NOMO-1 (cell line): Measurements from ENCODE around the gene FXYD5.

Experiments
- DNase-seq, 2 experiments: peaks; one replicate each; lab custom pipeline; 2025; ENCODE audit not compliant: unreplicated experiment in 2 of 2; lab: John Stamatoyannopoulos, UW

FXYD5 gene

DNA sequence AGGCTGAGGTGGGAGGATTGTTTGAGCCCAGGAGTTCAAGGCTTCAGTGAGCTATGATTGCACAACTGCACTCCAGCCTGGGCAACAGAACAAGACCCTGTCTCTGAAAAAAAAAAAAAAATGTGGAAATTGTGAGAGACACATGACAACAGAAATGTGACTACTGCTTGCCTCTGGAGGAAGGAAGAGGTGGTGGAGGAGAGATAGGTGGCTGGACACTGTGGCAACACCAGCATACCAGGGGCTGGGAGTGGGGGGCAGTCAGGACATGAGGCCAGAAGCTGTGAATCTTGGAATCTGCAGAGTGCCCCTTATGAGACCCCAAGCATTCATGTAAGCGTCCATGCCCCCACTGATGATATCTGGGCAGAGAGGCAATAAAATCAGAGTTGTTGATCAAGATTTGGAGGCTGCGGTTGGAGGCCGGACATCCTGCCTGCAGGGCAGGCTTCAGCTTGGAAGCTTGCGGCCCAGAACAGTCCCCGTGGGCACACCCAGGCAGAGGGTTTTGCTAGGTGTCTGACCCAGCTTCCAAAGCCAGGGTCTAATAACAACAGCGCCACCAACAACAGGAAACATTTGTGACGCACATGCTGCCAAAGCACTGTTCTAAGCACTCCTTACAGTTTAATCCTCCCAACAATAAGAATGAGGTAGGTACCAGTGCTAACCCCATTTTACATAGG lies 57.2 kb downstream of the FXYD5 start:
- DNase-seq = peak; percentile 16 to 22

DNA sequence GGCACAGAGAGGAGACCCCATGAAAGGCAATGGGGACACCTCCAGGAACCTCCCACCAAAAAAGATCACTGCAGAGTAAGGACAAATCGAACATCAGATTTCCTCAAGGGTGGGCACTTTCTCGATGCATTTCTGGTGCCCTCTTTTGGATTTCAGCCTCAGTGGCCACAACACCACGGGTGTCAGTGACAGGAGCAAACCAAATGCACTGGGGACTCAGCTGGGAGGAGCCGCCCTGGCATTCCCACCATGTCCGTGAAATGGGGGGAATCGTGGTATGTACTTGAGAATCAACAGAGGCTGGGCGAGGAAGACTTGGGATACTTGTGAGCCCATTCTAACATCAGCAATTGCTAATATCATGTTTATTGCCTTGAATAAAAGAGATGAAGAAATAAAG lies 57.7 kb downstream of the FXYD5 start:
- DNase-seq = no peak

DNA sequence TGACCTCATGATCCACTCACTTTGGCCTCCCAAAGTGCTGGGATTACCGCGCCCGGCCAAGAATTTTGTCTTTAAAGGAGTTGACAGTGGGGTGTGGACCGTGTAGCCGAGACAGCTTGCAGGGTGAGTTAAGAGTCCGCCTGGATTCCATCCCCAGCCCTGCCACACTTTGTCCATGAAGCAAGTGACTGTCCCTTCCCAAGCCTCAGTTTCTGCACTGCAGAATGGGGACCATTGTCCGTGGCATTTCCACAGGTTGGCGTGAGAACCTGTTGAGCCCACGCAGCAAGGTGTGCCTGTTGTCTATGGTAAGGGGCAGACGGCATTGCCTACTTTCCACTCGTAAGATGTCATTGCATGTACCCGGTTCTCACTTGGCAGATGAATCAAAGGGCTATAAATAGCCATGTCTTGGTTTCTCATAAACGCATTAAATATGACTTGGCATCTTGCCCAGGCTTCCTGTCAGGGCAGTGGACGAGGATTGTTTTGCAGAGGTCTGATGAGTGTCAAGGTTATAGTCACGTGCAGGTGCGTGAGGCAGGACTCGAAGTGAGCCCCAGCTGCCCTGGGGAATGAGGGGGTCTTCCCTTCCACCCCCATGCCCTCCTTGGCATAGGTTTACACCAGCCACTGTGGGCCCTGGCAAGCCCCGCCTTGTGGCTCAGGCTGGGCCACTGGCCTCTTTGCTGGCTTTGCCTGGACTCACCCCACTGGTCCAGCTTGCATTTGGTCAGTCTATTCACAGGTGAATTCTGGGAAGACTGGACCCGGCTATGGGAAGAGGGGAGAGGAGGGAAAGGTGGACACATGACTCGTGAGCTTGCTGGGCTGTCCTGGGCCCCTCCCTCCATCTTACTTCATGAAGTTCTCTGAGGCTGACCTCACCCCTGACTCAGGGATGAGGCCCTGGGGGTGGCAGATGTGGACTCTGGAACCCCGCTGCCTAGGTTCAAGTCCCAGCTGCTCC lies 59.4 kb downstream of the FXYD5 start:
- DNase-seq = peak; percentile 70 to 97

DNA sequence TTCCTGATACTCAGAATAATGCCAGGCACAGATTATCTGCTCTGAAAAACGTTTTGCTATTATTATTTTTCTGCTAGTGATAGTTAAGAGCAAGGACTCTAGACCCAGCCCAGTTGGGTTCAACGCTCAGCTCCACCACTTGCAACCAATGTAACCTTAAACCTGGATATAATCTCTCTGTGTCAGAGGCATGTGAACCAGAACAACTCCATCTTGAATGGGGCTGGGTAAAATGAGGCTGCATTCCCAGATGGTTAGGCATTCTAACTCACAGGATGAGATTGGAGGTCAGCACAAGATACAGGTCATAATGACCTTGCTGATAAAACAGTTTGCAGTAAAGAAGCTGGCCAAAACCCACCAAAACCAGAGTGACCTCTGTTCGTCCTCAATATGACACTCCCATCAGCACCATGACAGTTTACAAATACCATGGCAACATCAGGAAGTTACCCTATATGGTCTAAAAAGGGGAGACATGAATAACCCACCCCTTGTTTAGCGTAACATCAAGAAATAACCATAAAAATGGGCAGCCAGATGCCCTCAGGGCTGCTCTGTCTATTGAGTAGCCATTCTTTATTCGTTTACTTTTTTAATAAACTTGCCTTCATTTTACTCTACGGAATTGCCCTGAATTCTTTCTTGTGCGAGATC lies 60.4 kb downstream of the FXYD5 start:
- DNase-seq = no peak

DNA sequence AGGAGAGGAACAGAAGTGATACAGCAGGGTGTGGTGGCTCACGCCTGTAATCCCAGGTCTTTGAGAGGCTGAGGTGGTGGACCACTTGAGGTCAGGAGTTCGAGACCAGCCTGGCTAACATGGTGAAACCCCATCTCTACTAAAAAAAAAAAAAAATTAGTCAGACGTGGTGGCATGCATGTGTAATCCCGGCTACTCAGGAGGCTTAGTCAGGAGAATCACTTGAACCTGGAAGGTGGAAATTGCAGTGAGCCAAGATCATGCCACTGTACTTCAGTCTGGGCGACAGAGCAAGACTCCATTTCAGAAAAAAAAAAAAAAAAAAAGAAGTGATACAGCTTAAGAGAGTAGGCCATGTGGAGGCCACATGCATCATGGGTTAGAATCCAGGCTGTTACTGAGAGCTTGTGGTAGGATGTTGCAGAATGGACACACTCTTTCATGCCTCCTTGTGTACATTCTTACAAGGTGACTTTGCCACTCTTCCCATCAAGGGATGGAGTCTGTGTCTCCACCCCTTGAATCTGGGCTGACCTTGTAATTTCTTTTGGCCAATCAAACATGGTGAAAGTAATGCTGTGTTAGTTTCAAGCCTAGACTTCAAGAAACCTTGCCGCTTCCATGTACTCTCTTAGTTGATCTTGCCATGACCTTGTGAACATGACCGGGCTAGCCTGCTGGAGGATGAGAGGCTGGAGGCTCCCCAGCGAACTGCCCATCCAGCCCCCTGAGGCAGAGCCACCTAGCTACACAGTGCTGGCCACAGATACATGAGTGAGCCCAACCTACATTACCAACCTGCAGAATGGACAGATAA lies 61.7 kb downstream of the FXYD5 start:
- DNase-seq = no peak

DNA sequence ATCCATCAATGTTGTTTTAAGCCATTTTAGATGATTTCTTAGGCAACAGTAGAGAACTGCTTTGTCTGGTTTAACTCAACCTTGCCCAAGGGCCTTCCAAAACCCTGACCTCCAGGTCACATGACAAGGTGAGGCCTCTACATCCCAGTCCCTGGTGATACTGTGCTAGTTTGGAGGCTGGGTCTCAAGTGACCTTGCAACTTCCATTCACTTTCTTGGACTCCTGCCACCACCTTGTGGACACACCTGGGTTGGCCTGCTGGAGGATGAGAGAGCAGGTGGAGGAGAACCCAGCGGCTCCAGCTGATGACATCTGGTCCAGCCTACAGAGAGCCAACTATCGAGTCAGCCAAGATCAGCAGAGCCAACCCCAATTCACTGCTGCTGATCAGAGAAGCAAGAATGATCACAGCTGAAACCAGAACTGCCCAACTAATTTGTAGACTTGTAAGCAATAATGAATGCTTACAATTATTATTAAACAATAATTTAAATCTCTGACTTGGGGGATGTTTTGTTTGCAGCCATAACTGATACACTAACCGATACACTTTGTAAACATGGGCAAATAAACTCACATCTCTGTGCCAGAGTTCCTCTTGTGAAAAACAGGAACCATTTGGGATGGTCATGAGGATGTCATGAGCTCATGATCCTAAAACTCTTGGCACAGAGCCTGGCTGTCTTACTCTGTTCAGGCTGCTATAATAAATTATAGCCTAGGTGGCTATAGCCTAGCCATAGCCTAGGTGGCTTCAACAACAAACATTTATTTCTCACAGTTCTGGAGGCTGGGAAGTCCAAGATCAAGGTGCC lies 62.5 kb downstream of the FXYD5 start:
- peak in 1 of 2 experiments; percentile 5 for DNase-seq

DNA sequence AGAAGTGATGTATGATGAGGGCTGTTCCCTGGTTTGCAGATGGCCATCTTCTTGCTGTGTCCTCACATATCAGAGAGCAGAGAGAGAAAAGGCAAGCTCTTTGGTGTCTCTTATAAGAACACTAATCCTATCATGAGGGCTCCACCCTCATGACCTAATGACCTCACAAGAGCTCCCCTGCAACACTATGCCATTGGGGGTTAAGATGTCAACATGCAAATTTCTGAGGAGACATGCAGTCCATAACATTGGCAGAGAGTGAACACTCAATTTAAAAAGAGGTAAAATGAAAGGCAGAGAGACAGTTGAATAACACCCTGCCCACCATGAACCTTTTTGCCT lies 63.1 kb downstream of the FXYD5 start:
- no peak for DNase-seq

DNA sequence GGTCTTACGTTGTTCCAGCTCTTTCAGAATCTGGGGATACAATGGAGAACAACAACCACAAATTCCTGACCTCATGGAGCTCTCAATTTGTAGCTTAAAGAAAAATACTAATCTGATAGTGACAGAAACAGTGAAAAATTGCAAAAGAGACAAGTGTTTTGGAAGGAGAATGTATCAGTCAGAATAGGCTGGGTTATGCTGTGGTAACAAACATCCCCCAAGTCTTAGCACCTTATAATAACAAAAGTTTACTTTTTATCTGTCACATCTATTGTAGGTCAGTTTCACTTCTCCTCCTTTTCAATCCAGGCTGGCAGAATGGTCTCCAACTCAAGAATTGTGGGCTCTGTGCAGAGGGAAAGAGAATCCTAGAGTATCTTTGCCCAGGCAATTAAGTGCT lies 64.5 kb downstream of the FXYD5 start:
- no peak for DNase-seq
